SW 1271 (cell line): Measurements from ENCODE around the gene INSRR.

ENCODE experiments used
- DNase-seq, 2 experiments: peaks; one replicate each; lab custom pipeline; 2025; lab: John Stamatoyannopoulos, UW

The INSRR gene

GRCh38 chr1:156832434-156832833, 26.5 kb downstream of the INSRR start:
- no peak for DNase-seq

- DNase-seq: no peak
Measured at GRCh38 chr1:156828400-156829124, 30.4 kb downstream of the INSRR start.

GRCh38 chr1:156826630-156827029, 32.3 kb downstream of the INSRR start:
- no peak for DNase-seq

- no peak for DNase-seq
Measured at GRCh38 chr1:156823210-156823790, 35.6 kb downstream of the INSRR start.

GRCh38 chr1:156822680-156823079, 36.2 kb downstream of the INSRR start:
- DNase-seq: no peak

GRCh38 chr1:156821801-156822200, 37.1 kb downstream of the INSRR start:
- DNase-seq: no peak

- no peak for DNase-seq
Measured at GRCh38 chr1:156816561-156817328, 42.2 kb downstream of the INSRR start, which contains the start of gene SH2D2A. TSS of gene SH2D2A (minus strand) at chr1:156816848. CDS start at chr1:156816708, 140 bp downstream.

GRCh38 chr1:156815961-156816422, 42.9 kb downstream of the INSRR start:
- DNase-seq: no peak

GRCh38 chr1:156815307-156815826, 43.5 kb downstream of the INSRR start:
- no peak for DNase-seq

- DNase-seq: no peak
Measured at GRCh38 chr1:156814571-156815260, 44.2 kb downstream of the INSRR start.

- no peak for DNase-seq
Measured at GRCh38 chr1:156813750-156814570, 45.0 kb downstream of the INSRR start.

GRCh38 chr1:156813298-156813697, 45.6 kb downstream of the INSRR start:
- no peak for DNase-seq

GRCh38 chr1:156812293-156812990, 46.5 kb downstream of the INSRR start:
- no peak for DNase-seq

GRCh38 chr1:156811168-156811567, 47.7 kb downstream of the INSRR start:
- no peak for DNase-seq

GRCh38 chr1:156809711-156810366, 49.1 kb downstream of the INSRR start:
- no peak for DNase-seq

GRCh38 chr1:156809281-156809680, 49.6 kb downstream of the INSRR start:
- DNase-seq: no peak

- no peak for DNase-seq
Measured at GRCh38 chr1:156808186-156809030, 50.5 kb downstream of the INSRR start.

GRCh38 chr1:156807627-156808026, 51.3 kb downstream of the INSRR start:
- DNase-seq: no peak
